BJ (cell line): ENCODE results near the gene FBXW8. TPM values are rescaled to one million over a fixed set of nuclear protein-coding genes. Genes with fewer than 3 reads are reported as not detected.

Source experiments
- CTCF ChIA-PET: fragments of 350-600 bp; formaldehyde crosslinking; extraction: SDS; loops from one replicate; lab custom pipeline; 2021; ENCODE audit warnings: antibody characterized with exemption, inconsistent platforms; lab: Yijun Ruan, JAX
- POLR2A ChIA-PET: fragments of 300-600 bp; sonication (Branson Sonifier 250); formaldehyde crosslinking; extraction: SDS; loops from one replicate; lab custom pipeline; 2021; ENCODE audit warnings: antibody characterized with exemption; lab: Charles Lee
- DNase-seq: peaks from one replicate; pipeline ENCODE4 v3.0.0-alpha.2; 2011; ENCODE audit warnings: low read depth
- H3K27me3 ChIP-seq: 2 replicates; pipeline ENCODE4 v1.6.0; 2011; ENCODE audit warnings: low read length; ENCODE audit not compliant: control insufficient read depth, insufficient read depth
- H3K36me3 ChIP-seq: 2 replicates; pipeline ENCODE4 v1.5.1; 2011; ENCODE audit warnings: low read length; ENCODE audit not compliant: control insufficient read depth, insufficient read depth
- H3K4me3 ChIP-seq: 2 replicates; pipeline ENCODE4 v1.5.1; 2011; ENCODE audit warnings: low read depth, mild to moderate bottlenecking, control low read depth, low read length
- CTCF ChIP-seq: IDR thresholded peaks from 2 replicates; pipeline ENCODE4 v1.5.1; 2011; ENCODE audit warnings: low read depth, mild to moderate bottlenecking, control low read depth, inconsistent platforms, low read length, moderate library complexity; ENCODE audit not compliant: insufficient read depth
- polyA plus RNA-seq: library from polyadenylated mRNA; depleted of rRNA; stranded (reverse); fragments of >200 nt; gene quantifications from 2 replicates; pipeline ENCODE4 v1.2.3, GENCODE V29; 2011

Gene FBXW8
- polyA plus RNA-seq, 1 experiment: 27.3 TPM

GRCh38 chr12:117006333-117006732 is 95.6 kb downstream of the FBXW8 start:
- ChIA-PET POLR2A (no interaction called here), CTCF (no interaction called here)

GRCh38 chr12:117007577-117007976 is 96.8 kb downstream of the FBXW8 start:
- no peak for TF ChIP-seq CTCF
- ChIA-PET POLR2A (no interaction called here), CTCF (no interaction called here)
- peaks cover 13% of the 10 kb centered on the region for H3K36me3 ChIP-seq
- DNase-seq: no peak
- H3K27me3 ChIP-seq: no peaks in the 10 kb centered on the region
- no peak overlapping the region for H3K4me3 ChIP-seq

More at GRCh38 chr12:117006333-117006732, 95.6 kb downstream of the FBXW8 start:
- DNase-seq: no peak
- no peak for TF ChIP-seq CTCF
- H3K4me3 ChIP-seq: no peak overlapping the region
- no peaks in the 10 kb centered on the region for H3K27me3 ChIP-seq
- H3K36me3 ChIP-seq: peaks cover 17% of the 10 kb centered on the region

- Histone ChIP-seq H3K4me3 (no peak overlapping the region), H3K27me3 (no peaks in the 10 kb centered on the region), H3K36me3 (peaks cover 11% of the 10 kb centered on the region)
- no peak for TF ChIP-seq CTCF
- POLR2A ChIA-PET: no interaction called here
- no peak for DNase-seq
- CTCF ChIA-PET: interaction anchor here (1.5 kb wide), 1 partner anchor 11 kb away, joined by 3 read pairs; no protein-coding TSS in a partner anchor
Measured at GRCh38 chr12:117009759-117010158, 99.0 kb downstream of the FBXW8 start.

GRCh38 chr12:117010693-117011451 is 100.1 kb downstream of the FBXW8 start:
- Histone ChIP-seq H3K4me3 (no peak overlapping the region), H3K27me3 (no peaks in the 10 kb centered on the region), H3K36me3 (peaks cover 11% of the 10 kb centered on the region)
- ChIA-PET CTCF (interaction anchor here (1.5 kb wide), 1 partner anchor 12 kb away, joined by 3 read pairs; no protein-coding TSS in a partner anchor), POLR2A (no interaction called here)
- TF ChIP-seq CTCF: no peak
- no peak for DNase-seq

GRCh38 chr12:117011988-117012805 is 101.4 kb downstream of the FBXW8 start:
- CTCF ChIA-PET: interaction anchor here (0.7 to 1.3 kb wide), 3 partner anchors 9 to 847 kb away, joined by 3 to 4 read pairs (median 3); no protein-coding TSS in a partner anchor
- POLR2A ChIA-PET: no interaction called here
- H3K27me3 ChIP-seq: no peaks in the 10 kb centered on the region
- peaks cover 7% of the 10 kb centered on the region for H3K36me3 ChIP-seq
- DNase-seq: peak; percentile 70
- no peak overlapping the region for H3K4me3 ChIP-seq
- no peak for TF ChIP-seq CTCF
